Omental fat pad (tissue), 4 donors: Measurements from ENCODE around the gene BCL2L2. TPM values are rescaled to one million over a fixed set of nuclear protein-coding genes. Genes with fewer than 3 reads are reported as not detected.

Experiments used
- ATAC-seq: fragments of 150-250 bp; one replicate; pipeline ENCODE4 v1.9.1; 2016; ENCODE audit warnings: mild to moderate bottlenecking, moderate library complexity; ENCODE audit not compliant: low FRiP score
- DNase-seq: peaks from one replicate; pipeline ENCODE4 v3.0.0-alpha.2; 2019; ENCODE audit warnings: low spot score
- small RNA-seq: library from RNA; depleted of rRNA; stranded (forward); fragments of <200 nt; gene quantifications from one replicate; pipeline ENCODE3, GENCODE V24; 2016
- total RNA-seq, 4 donors: library from RNA; depleted of rRNA; stranded (reverse); fragments of >200 nt; gene quantifications; one replicate each; pipeline ENCODE4 v1.1.0, GENCODE V29; 2016
- TF ChIP-seq, protein P1 (sequence below), 3 donors: fragments of 450-650 bp; IDR thresholded peaks; one replicate each; pipeline ENCODE4 v1.5.1; 2016 to 2017; ENCODE audit warnings: antibody characterized with exemption in 3 of 3, mild to moderate bottlenecking in 3 of 3, moderate library complexity in 2 of 3

The BCL2L2 gene
- total RNA-seq, 4 donors from 2014 or later, result 37.2 to 62.7 (median 51.8) TPM

DNA sequence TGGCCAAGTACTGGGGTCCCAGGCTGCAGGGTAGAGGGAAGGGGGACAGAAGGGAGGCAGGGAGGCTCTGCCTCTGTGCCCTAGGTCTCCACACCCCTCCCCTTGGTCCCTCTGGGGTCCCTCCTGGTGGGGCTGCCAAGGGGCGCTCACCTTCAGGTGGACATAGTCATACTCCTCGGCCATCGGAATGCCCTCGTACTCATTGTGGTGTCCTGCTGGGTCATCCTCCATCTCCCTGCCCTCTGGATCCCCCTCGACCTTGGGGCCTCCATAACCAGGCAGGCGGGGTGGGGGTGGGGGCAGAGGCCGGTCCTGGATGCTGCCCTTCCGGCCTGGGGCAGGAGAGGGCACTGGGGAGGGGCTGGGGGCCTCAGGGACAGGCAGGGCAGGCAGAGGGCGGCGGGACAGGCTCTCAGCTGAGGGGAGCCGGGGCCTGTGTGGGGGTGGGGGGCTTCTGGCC, 52.6 kb downstream of the BCL2L2 start:
- ATAC-seq (no peak), DNase-seq (no peak)
- TF ChIP-seq, protein P1, sequence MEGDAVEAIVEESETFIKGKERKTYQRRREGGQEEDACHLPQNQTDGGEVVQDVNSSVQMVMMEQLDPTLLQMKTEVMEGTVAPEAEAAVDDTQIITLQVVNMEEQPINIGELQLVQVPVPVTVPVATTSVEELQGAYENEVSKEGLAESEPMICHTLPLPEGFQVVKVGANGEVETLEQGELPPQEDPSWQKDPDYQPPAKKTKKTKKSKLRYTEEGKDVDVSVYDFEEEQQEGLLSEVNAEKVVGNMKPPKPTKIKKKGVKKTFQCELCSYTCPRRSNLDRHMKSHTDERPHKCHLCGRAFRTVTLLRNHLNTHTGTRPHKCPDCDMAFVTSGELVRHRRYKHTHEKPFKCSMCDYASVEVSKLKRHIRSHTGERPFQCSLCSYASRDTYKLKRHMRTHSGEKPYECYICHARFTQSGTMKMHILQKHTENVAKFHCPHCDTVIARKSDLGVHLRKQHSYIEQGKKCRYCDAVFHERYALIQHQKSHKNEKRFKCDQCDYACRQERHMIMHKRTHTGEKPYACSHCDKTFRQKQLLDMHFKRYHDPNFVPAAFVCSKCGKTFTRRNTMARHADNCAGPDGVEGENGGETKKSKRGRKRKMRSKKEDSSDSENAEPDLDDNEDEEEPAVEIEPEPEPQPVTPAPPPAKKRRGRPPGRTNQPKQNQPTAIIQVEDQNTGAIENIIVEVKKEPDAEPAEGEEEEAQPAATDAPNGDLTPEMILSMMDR (IDR thresholded peaks at IDR 0.05), result no peak

DNA sequence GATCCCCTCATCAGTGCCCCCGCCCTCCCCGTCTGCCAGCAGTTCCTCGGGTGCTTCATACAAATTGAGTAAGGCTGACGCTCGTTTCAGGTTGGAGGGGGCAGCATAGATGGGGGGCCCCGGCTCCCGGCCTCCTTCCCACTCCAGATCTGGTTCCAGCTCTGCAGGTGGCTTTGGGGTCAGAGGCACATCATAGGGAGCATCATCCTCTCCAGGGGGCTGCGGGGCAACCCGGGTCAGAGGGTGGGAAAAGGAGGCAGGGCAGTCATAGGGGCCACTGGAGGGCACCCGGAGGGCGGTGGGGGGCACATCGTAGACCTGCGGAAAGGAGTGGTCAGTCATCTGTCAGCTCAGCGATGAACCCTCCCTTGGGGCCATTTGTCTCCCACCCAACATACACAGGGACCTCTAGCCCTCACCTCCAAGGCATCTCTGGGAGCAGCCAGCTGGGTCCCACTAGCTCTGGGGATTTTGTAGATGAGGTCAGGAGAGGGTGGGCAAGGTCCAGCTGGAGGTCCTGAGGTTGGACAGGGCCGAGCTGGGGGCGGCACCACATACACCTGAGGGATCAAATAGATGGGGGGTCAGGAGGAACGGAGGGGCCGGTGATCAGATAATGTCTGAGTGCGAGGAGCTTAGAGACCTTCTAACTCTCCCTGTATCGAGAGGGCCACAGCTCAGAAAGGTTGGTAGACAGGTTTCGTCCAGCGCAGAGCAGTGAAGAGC, 53.3 kb downstream of the BCL2L2 start:
- DNase-seq, result no peak
- no peak for ATAC-seq
- TF ChIP-seq, protein P1 (IDR thresholded peaks at IDR 0.05), result no peak

DNA sequence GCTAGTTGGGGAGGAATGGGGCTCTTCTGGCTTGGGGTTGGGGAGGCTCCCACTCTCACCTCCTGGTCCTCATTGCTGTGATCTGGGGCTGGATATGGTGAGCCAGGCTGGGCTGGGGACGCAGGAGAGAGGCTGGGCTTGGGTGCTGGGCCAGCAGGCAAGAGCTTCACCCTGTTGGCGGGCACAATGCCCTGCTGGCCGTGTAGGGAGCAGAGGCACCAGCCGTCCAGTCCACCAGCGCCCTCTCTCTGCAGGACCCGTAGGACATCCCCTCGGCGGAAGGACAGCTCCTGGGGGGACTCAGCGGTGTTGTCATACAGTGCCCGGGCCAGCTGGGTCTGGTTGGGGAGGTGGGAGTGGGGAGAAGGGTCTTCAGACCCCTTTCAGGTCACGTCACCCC, 53.9 kb downstream of the BCL2L2 start:
- TF ChIP-seq, protein P1 (IDR thresholded peaks at IDR 0.05), result no peak
- ATAC-seq (no peak), DNase-seq (no peak)

DNA sequence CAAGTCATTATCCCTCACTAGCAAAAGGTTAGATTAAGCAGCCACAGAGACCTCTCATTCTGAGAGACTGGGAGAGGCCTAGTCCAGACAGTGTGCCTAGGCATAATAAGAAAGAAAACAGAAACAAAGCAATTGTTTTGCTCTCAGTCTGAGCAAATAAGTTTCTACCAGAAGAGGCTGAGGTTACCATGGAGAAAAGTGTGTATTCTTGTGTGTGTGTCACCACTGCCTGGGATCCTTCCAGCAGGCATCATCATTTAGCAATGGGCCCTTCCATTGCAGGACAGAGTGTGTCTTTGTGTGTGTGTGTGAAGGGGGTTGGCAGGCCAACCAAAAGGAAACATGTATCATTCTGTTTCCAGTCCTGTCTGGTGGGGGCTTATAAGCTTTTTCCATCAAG, 54.7 kb downstream of the BCL2L2 start:
- TF ChIP-seq, protein P1 (IDR thresholded peaks at IDR 0.05), result no peak
- DNase-seq (no peak), ATAC-seq (no peak)

Small RNA genes within 50 kb of the gene (small RNA-seq; reads per million reads assigned to genes)
- not detected for gene RNU6-1046P

Other genes starting within 250 kb of the BCL2L2 start
- gene CDH24, start 249.3 kb upstream of the BCL2L2 start, total RNA-seq, result 1 to 10 TPM; 1.6 to 4.9 (median 1.8) TPM
- 100 to 1,000 TPM in 3 of 4 donors, 10 to 100 TPM in 1; 85.6 to 143 (median 120) TPM for gene ACIN1, start 211.7 kb upstream of the BCL2L2 start, total RNA-seq
- gene C14orf119, start 211.3 kb upstream of the BCL2L2 start, total RNA-seq, result 10 to 100 TPM; 39.2 to 46.7 (median 43.6) TPM
- gene CIROP, start 201.8 kb upstream of the BCL2L2 start, total RNA-seq, result under 1 TPM in 1 of 4 donors, not detected in 3; 0.25 TPM
- gene CEBPE, start 187.6 kb upstream of the BCL2L2 start, total RNA-seq, result 1 to 10 TPM in 1 of 4 donors, under 1 TPM in 2, not detected in 1; 0.36 to 2.7 (median 0.37) TPM
- gene SLC7A8, start 123.2 kb upstream of the BCL2L2 start, total RNA-seq, result 100 to 1,000 TPM in 1 of 4 donors, 10 to 100 TPM in 3; 40.2 to 106 (median 92.1) TPM
- not detected for gene RNF212B, start 68.9 kb upstream of the BCL2L2 start, total RNA-seq
- 10 to 100 TPM in 2 of 4 donors, 1 to 10 TPM in 2; 3.5 to 13.6 (median 10.6) TPM for gene HOMEZ, start 20.7 kb upstream of the BCL2L2 start, total RNA-seq
- gene PPP1R3E, start 4.0 kb upstream of the BCL2L2 start, total RNA-seq, result 10 to 100 TPM in 1 of 4 donors, 1 to 10 TPM in 3; 5.9 to 12.9 (median 6.9) TPM
- gene PABPN1, start 14.6 kb downstream of the BCL2L2 start, total RNA-seq, result 10 to 100 TPM; 58.2 to 78.4 (median 59.2) TPM
- 10 to 100 TPM in 1 of 4 donors, 1 to 10 TPM in 3; 7.7 to 13.0 (median 8.4) TPM for gene SLC22A17, start 46.1 kb downstream of the BCL2L2 start, total RNA-seq
- gene EFS, start 58.3 kb downstream of the BCL2L2 start, total RNA-seq, result 10 to 100 TPM in 1 of 4 donors, 1 to 10 TPM in 3; 3.0 to 15.8 (median 7.1) TPM
- not detected for gene IL25, start 66.0 kb downstream of the BCL2L2 start, total RNA-seq
- gene CMTM5, start 70.2 kb downstream of the BCL2L2 start, total RNA-seq, result not detected
- gene MYH6, start 101.4 kb downstream of the BCL2L2 start, total RNA-seq, result not detected
- not detected for gene MYH7, start 128.8 kb downstream of the BCL2L2 start, total RNA-seq
- 10 to 100 TPM; 25.4 to 62.3 (median 33.5) TPM for gene NGDN, start 162.9 kb downstream of the BCL2L2 start, total RNA-seq
- gene ZFHX2, start 244.9 kb downstream of the BCL2L2 start, total RNA-seq, result 1 to 10 TPM in 1 of 4 donors, under 1 TPM in 3; 0.63 to 1.8 (median 0.73) TPM
- 10 to 100 TPM; 12.5 to 19.6 (median 16.7) TPM for gene THTPA, start 249.4 kb downstream of the BCL2L2 start, total RNA-seq